ENCODE data around the gene PRLH.

Gene PRLH

GRCh38 chr2:237602409-237602808 is 36.0 kb downstream of the PRLH start:
- TF ChIP-seq EZH2phosphoT487 (IDR thresholded peaks at IDR 0.05; ENCODE audit: borderline replicate concordance) (no peak), CTCF (conservative IDR thresholded peaks at IDR 0.05; ENCODE audit: low read length) (no peak; the same call in none of the 2 replicates)
- H3K36me3 ChIP-seq (ENCODE audit: insufficient read depth, low read length), result no peaks in the 10 kb centered on the region
- H3K79me2 ChIP-seq (ENCODE audit: insufficient read depth, low read length), result no peaks in the 10 kb centered on the region
- no peaks in the 10 kb centered on the region for H3K9me3 ChIP-seq (ENCODE audit: insufficient read depth, low read depth, low read length)
- peak overlapping the region; percentile 13; the same call in 1 of the 2 replicates for H2AFZ ChIP-seq (ENCODE audit: low read length)
- no peaks in the 10 kb centered on the region for H3F3A ChIP-seq (ENCODE audit: low read depth)
- H3K4me1 ChIP-seq (ENCODE audit: insufficient read depth, low read length, poor library complexity, severe bottlenecking), result peaks cover 45% of the 10 kb centered on the region
- no peaks in the 10 kb centered on the region for H3K27me3 ChIP-seq (ENCODE audit: insufficient read depth, low read length, poor library complexity, severe bottlenecking)
- no peaks in the 10 kb centered on the region for H3K9me2 ChIP-seq (replicated peaks; ENCODE audit: low read depth, low read length)
- no peak overlapping the region for H3K4me3 ChIP-seq (ENCODE audit: low read length, poor library complexity, severe bottlenecking)
- H4K20me1 ChIP-seq (ENCODE audit: insufficient read depth, low read length, poor library complexity, severe bottlenecking), result no peaks in the 10 kb centered on the region
- peak overlapping the region; percentile 68 for H3K4me2 ChIP-seq (ENCODE audit: low read depth, low read length, poor library complexity, severe bottlenecking)
- H3K9ac ChIP-seq (ENCODE audit: low read depth, low read length, poor library complexity, severe bottlenecking), result peak overlapping the region; percentile 61

GRCh38 chr2:237603049-237603717 is 36.8 kb downstream of the PRLH start:
- Histone ChIP-seq H3K36me3 (ENCODE audit: insufficient read depth, low read length) (no peaks in the 10 kb centered on the region), H3K27me3 (ENCODE audit: insufficient read depth, low read length, poor library complexity, severe bottlenecking) (no peaks in the 10 kb centered on the region), H3K9ac (ENCODE audit: low read depth, low read length, poor library complexity, severe bottlenecking) (peak overlapping the region; percentile 61), H3K79me2 (ENCODE audit: insufficient read depth, low read length) (no peaks in the 10 kb centered on the region), H3K4me1 (ENCODE audit: insufficient read depth, low read length, poor library complexity, severe bottlenecking) (peaks cover 45% of the 10 kb centered on the region), H3K9me3 (ENCODE audit: insufficient read depth, low read depth, low read length) (no peaks in the 10 kb centered on the region), H3K9me2 (replicated peaks; ENCODE audit: low read depth, low read length) (no peaks in the 10 kb centered on the region), H2AFZ (ENCODE audit: low read length) (0 out of 2 replicates have a peak overlapping the region, but pooled peaks have one; percentile 9), H4K20me1 (ENCODE audit: insufficient read depth, low read length, poor library complexity, severe bottlenecking) (no peaks in the 10 kb centered on the region), H3F3A (ENCODE audit: low read depth) (no peaks in the 10 kb centered on the region), H3K4me3 (ENCODE audit: low read length, poor library complexity, severe bottlenecking) (peak overlapping the region; percentile 62), H3K4me2 (ENCODE audit: low read depth, low read length, poor library complexity, severe bottlenecking) (peak overlapping the region; percentile 68)
- TF ChIP-seq EZH2phosphoT487 (IDR thresholded peaks at IDR 0.05; ENCODE audit: borderline replicate concordance), result no peak

- Histone ChIP-seq H3K9ac (ENCODE audit: low read depth, low read length, poor library complexity, severe bottlenecking) (peak overlapping the region; percentile 61), H3K4me2 (ENCODE audit: low read depth, low read length, poor library complexity, severe bottlenecking) (peak overlapping the region; percentile 68)
- TF ChIP-seq CTCF (conservative IDR thresholded peaks at IDR 0.05; ENCODE audit: low read length) (no peak), EZH2phosphoT487 (IDR thresholded peaks at IDR 0.05; ENCODE audit: borderline replicate concordance) (no peak)
These were observed 37.5 kb downstream of the PRLH start for GRCh38 chr2:237603718-237604362.

More at GRCh38 chr2:237603718-237604362, 37.5 kb downstream of the PRLH start:
- Histone ChIP-seq H3K9me3 (ENCODE audit: insufficient read depth, low read depth, low read length) (no peaks in the 10 kb centered on the region), H3K4me3 (ENCODE audit: low read length, poor library complexity, severe bottlenecking) (peak overlapping the region; percentile 62), H3K79me2 (ENCODE audit: insufficient read depth, low read length) (no peaks in the 10 kb centered on the region), H3K36me3 (ENCODE audit: insufficient read depth, low read length) (no peaks in the 10 kb centered on the region), H3K9me2 (replicated peaks; ENCODE audit: low read depth, low read length) (no peaks in the 10 kb centered on the region), H3F3A (ENCODE audit: low read depth) (no peaks in the 10 kb centered on the region), H3K27me3 (ENCODE audit: insufficient read depth, low read length, poor library complexity, severe bottlenecking) (no peaks in the 10 kb centered on the region), H2AFZ (ENCODE audit: low read length) (0 out of 2 replicates have a peak overlapping the region, but pooled peaks have one; percentile 9), H3K4me1 (ENCODE audit: insufficient read depth, low read length, poor library complexity, severe bottlenecking) (peaks cover 45% of the 10 kb centered on the region), H4K20me1 (ENCODE audit: insufficient read depth, low read length, poor library complexity, severe bottlenecking) (no peaks in the 10 kb centered on the region)
